ENCODE data around the gene CKAP2L. TPM values are rescaled to one million over a fixed set of nuclear protein-coding genes. Genes with fewer than 3 reads are reported as not detected.

Gene CKAP2L
- polyA plus RNA-seq, 1 donor from 2014 or later = not detected

Other genes with a start within 250 kb of the CKAP2L start
- 18.5 TPM for gene POLR1B, start 222.1 kb downstream of the CKAP2L start, polyA plus RNA-seq
- gene CHCHD5, start 180.0 kb downstream of the CKAP2L start, polyA plus RNA-seq = 39.7 TPM
- gene SLC20A1, start 118.7 kb downstream of the CKAP2L start, polyA plus RNA-seq = 19.3 TPM
- gene NT5DC4, start 43.6 kb downstream of the CKAP2L start, polyA plus RNA-seq = not detected
- not detected for gene IL1A, start 19.9 kb upstream of the CKAP2L start, polyA plus RNA-seq
- gene IL1B, start 72.2 kb upstream of the CKAP2L start, polyA plus RNA-seq = not detected
- gene IL37, start 146.6 kb upstream of the CKAP2L start, polyA plus RNA-seq = not detected
- not detected for gene IL36G, start 213.4 kb upstream of the CKAP2L start, polyA plus RNA-seq
- gene IL36A, start 240.8 kb upstream of the CKAP2L start, polyA plus RNA-seq = not detected